ENCODE data around the gene MAML2. TPM values are rescaled to one million over a fixed set of nuclear protein-coding genes. Genes with fewer than 3 reads are reported as not detected.

Gene MAML2
- total RNA-seq, 3 donors from 2014 or later (not counting 1 experiment from before 2014, with no cell fraction given) = 14.2 to 20.5 (median 16.1) TPM

GRCh38 chr11:96105944-96106343, 237.1 kb downstream of the MAML2 start:
- Histone ChIP-seq H3K36me3 (ENCODE audit: control insufficient read depth, insufficient read depth, low read length) (peaks cover 1% of the 10 kb centered on the region), H3K4me1 (ENCODE audit: control insufficient read depth, insufficient read depth, low read length) (no peaks in the 10 kb centered on the region), H3K27ac (ENCODE audit: low read length) (no peak overlapping the region), H3K27me3 (ENCODE audit: control insufficient read depth, insufficient read depth, low read length) (no peaks in the 10 kb centered on the region), H3K4me3 (ENCODE audit: low read length) (no peak overlapping the region), H3K9me3 (ENCODE audit: control insufficient read depth, insufficient read depth, low read length) (no peaks in the 10 kb centered on the region)
- Mint-ChIP-seq H3K4me3 (no peak overlapping the region), H3K4me1 (peaks cover 0 to 1% of the 10 kb centered on the region in 2 donors), H3K27ac (no peak overlapping the region), H3K27me3 (ENCODE audit: low read depth in 2 of 2) (no peaks in the 10 kb centered on the region), H3K9me3 (no peaks in the 10 kb centered on the region), H3K36me3 (no peaks in the 10 kb centered on the region)
- no peak for DNase-seq
- ATAC-seq = no peak
- intact Hi-C loops (cut with micrococcal nuclease) = no loop called here
- WGBS (ENCODE audit: insufficient coverage) = no CpG with 5 or more reads among the region's 1 CpG
- TF ChIP-seq CTCF (IDR thresholded peaks at IDR 0.05) = no peak

GRCh38 chr11:96105197-96105895, 237.6 kb downstream of the MAML2 start:
- no peaks in the 10 kb centered on the region for H3K4me1 Mint-ChIP-seq
- peak; percentile 29 to 63 (median 30) for ATAC-seq

GRCh38 chr11:96104496-96104895, 238.5 kb downstream of the MAML2 start:
- no peak overlapping the region for H3K27ac Mint-ChIP-seq
- H3K27ac ChIP-seq (ENCODE audit: low read length) = no peak overlapping the region
- no peaks in the 10 kb centered on the region for H3K4me1 Mint-ChIP-seq
- no peak overlapping the region for H3K4me3 ChIP-seq (ENCODE audit: low read length)
- H3K36me3 Mint-ChIP-seq = no peaks in the 10 kb centered on the region
- no peak for TF ChIP-seq CTCF (IDR thresholded peaks at IDR 0.05)
- H3K27me3 ChIP-seq (ENCODE audit: control insufficient read depth, insufficient read depth, low read length) = no peaks in the 10 kb centered on the region
- ATAC-seq (no peak), DNase-seq (no peak)
- H3K9me3 Mint-ChIP-seq = no peaks in the 10 kb centered on the region
- H3K4me1 ChIP-seq (ENCODE audit: control insufficient read depth, insufficient read depth, low read length) = no peaks in the 10 kb centered on the region
- H3K36me3 ChIP-seq (ENCODE audit: control insufficient read depth, insufficient read depth, low read length) = peaks cover 1% of the 10 kb centered on the region
- no peaks in the 10 kb centered on the region for H3K27me3 Mint-ChIP-seq (ENCODE audit: low read depth in 2 of 2)
- intact Hi-C loops (cut with micrococcal nuclease) = no loop called here
- no peak overlapping the region for H3K4me3 Mint-ChIP-seq
- no peaks in the 10 kb centered on the region for H3K9me3 ChIP-seq (ENCODE audit: control insufficient read depth, insufficient read depth, low read length)
- 95% methylated on average over 1 of the region's 1 CpG for WGBS (ENCODE audit: insufficient coverage)

More at GRCh38 chr11:96105197-96105895, 237.6 kb downstream of the MAML2 start:
- Histone ChIP-seq H3K9me3 (ENCODE audit: control insufficient read depth, insufficient read depth, low read length) (no peaks in the 10 kb centered on the region), H3K27me3 (ENCODE audit: control insufficient read depth, insufficient read depth, low read length) (no peaks in the 10 kb centered on the region), H3K36me3 (ENCODE audit: control insufficient read depth, insufficient read depth, low read length) (peaks cover 1% of the 10 kb centered on the region), H3K4me3 (ENCODE audit: low read length) (no peak overlapping the region), H3K4me1 (ENCODE audit: control insufficient read depth, insufficient read depth, low read length) (no peaks in the 10 kb centered on the region), H3K27ac (ENCODE audit: low read length) (no peak overlapping the region)
- DNase-seq = peak in 1 of 2 donors; percentile 69
- Mint-ChIP-seq H3K4me3 (no peak overlapping the region), H3K27me3 (ENCODE audit: low read depth in 2 of 2) (no peaks in the 10 kb centered on the region), H3K36me3 (no peaks in the 10 kb centered on the region), H3K9me3 (no peaks in the 10 kb centered on the region), H3K27ac (no peak overlapping the region)
- intact Hi-C loops (cut with micrococcal nuclease) = no loop called here
- no peak for TF ChIP-seq CTCF (IDR thresholded peaks at IDR 0.05)
- WGBS (ENCODE audit: insufficient coverage) = 100% methylated on average over 1 of the region's 1 CpG

DNA sequence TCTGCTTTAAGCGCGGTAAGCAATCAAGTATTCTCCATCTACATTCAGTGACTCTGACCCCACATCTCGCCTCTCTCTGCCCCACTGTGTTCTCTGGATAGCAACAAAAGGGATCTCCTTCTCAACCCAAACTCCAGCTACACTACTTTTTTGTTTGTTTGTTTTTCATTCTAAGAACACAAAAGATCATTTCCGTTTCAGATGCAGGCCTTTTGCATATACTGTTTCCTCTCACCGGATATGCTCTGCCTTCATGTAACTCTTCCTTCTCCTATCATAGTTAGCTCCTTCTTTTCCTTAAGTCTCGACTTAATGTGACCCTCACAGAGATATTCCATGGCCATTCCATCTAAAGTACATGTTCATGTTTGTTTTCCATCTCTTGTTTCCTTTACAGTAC, 239.3 kb downstream of the MAML2 start:
- no peak overlapping the region for H3K27ac Mint-ChIP-seq
- TF ChIP-seq CTCF (IDR thresholded peaks at IDR 0.05) = no peak
- H3K9me3 Mint-ChIP-seq = no peaks in the 10 kb centered on the region
- Histone ChIP-seq H3K27me3 (ENCODE audit: control insufficient read depth, insufficient read depth, low read length) (no peaks in the 10 kb centered on the region), H3K27ac (ENCODE audit: low read length) (no peak overlapping the region), H3K4me1 (ENCODE audit: control insufficient read depth, insufficient read depth, low read length) (no peaks in the 10 kb centered on the region), H3K36me3 (ENCODE audit: control insufficient read depth, insufficient read depth, low read length) (peaks cover 1% of the 10 kb centered on the region), H3K4me3 (ENCODE audit: low read length) (no peak overlapping the region), H3K9me3 (ENCODE audit: control insufficient read depth, insufficient read depth, low read length) (no peaks in the 10 kb centered on the region)
- 95% methylated on average over 6 of the region's 6 CpGs for WGBS (ENCODE audit: insufficient coverage)
- H3K4me1 Mint-ChIP-seq = no peaks in the 10 kb centered on the region
- H3K36me3 Mint-ChIP-seq = no peaks in the 10 kb centered on the region
- no peaks in the 10 kb centered on the region for H3K27me3 Mint-ChIP-seq (ENCODE audit: low read depth in 2 of 2)
- intact Hi-C loops (cut with micrococcal nuclease) = no loop called here
- DNase-seq = no peak
- no peak for ATAC-seq
- no peak overlapping the region for H3K4me3 Mint-ChIP-seq
